MM.1S (cell line): ENCODE data around the gene GSG1L.

Experiments used
- DNase-seq: peaks from one replicate; pipeline ENCODE4 v3.0.0-alpha.2; 2015
- H2AFZ ChIP-seq: fragments of 300-600 bp; sonication (generic); 2 replicates; pipeline ENCODE4 v1.6.0; 2016; ENCODE audit warnings: antibody characterized with exemption, low read length
- H3F3A ChIP-seq: fragments of 300-600 bp; sonication (generic); 2 replicates; pipeline ENCODE4 v1.6.1; 2016; ENCODE audit warnings: mild to moderate bottlenecking, antibody characterized with exemption, low read length, moderate library complexity, mixed read lengths; ENCODE audit not compliant: insufficient read depth
- H3K27ac ChIP-seq: fragments of 300-600 bp; sonication (generic); 2 replicates; pipeline ENCODE4 v1.5.1; 2016; ENCODE audit warnings: mild to moderate bottlenecking, low read length
- H3K27me3 ChIP-seq: fragments of 300-600 bp; sonication (generic); replicated peaks from 2 replicates; pipeline ENCODE4 v1.6.0; 2016; ENCODE audit warnings: low read length; ENCODE audit not compliant: insufficient read depth
- H3K36me3 ChIP-seq: fragments of 300-600 bp; sonication (generic); replicated peaks from 2 replicates; pipeline ENCODE4 v1.6.1; 2016; ENCODE audit warnings: mild to moderate bottlenecking, low read length, mixed read lengths; ENCODE audit not compliant: insufficient read depth
- H3K4me1 ChIP-seq: fragments of 300-600 bp; sonication (generic); 2 replicates; pipeline ENCODE4 v1.6.1; 2016; ENCODE audit warnings: low read length, mixed read lengths
- H3K4me2 ChIP-seq: fragments of 300-600 bp; sonication (generic); 2 replicates; pipeline ENCODE4 v1.6.0; 2016; ENCODE audit warnings: low read depth, low read length
- H3K4me3 ChIP-seq: fragments of 300-600 bp; sonication (generic); 2 replicates; pipeline ENCODE4 v1.5.1; 2016; ENCODE audit warnings: low read length, mixed read lengths
- H3K79me2 ChIP-seq: fragments of 300-600 bp; sonication (generic); 2 replicates; pipeline ENCODE4 v1.6.1; 2016; ENCODE audit warnings: mixed run types, low read length, mixed read lengths
- H3K9ac ChIP-seq: fragments of 300-600 bp; sonication (generic); 2 replicates; pipeline ENCODE4 v1.6.1; 2016; ENCODE audit warnings: low read length, mixed read lengths
- H3K9me2 ChIP-seq: fragments of 300-600 bp; sonication (generic); replicated peaks from 2 replicates; pipeline ENCODE4 v1.6.1; 2016; ENCODE audit warnings: mild to moderate bottlenecking, low read length, mixed read lengths; ENCODE audit not compliant: insufficient read depth
- H3K9me3 ChIP-seq: fragments of 300-600 bp; sonication (generic); replicated peaks from 2 replicates; pipeline ENCODE4 v1.6.1; 2016; ENCODE audit warnings: mild to moderate bottlenecking, low read length, mixed read lengths; ENCODE audit not compliant: insufficient read depth
- H4K20me1 ChIP-seq: fragments of 300-600 bp; sonication (generic); 2 replicates; pipeline ENCODE4 v1.6.1; 2016; ENCODE audit warnings: mild to moderate bottlenecking, low read length, moderate library complexity, mixed read lengths; ENCODE audit not compliant: insufficient read depth
- CTCF ChIP-seq: fragments of 300-600 bp; sonication (generic); IDR thresholded peaks from 2 replicates; pipeline ENCODE4 v1.5.1; 2016; ENCODE audit warnings: antibody characterized with exemption, low read length, mixed read lengths
- EZH2 ChIP-seq: fragments of 300-600 bp; sonication (generic); optimal IDR thresholded peaks from 2 replicates; pipeline ENCODE3; 2017; ENCODE audit warnings: low read depth, mild to moderate bottlenecking, antibody characterized with exemption, low read length, mixed read lengths
- EZH2phosphoT487 ChIP-seq: fragments of 300-600 bp; sonication (generic); IDR thresholded peaks from 2 replicates; pipeline ENCODE4 v1.6.1; 2018; ENCODE audit warnings: antibody characterized with exemption, low read length

The GSG1L gene

DNA sequence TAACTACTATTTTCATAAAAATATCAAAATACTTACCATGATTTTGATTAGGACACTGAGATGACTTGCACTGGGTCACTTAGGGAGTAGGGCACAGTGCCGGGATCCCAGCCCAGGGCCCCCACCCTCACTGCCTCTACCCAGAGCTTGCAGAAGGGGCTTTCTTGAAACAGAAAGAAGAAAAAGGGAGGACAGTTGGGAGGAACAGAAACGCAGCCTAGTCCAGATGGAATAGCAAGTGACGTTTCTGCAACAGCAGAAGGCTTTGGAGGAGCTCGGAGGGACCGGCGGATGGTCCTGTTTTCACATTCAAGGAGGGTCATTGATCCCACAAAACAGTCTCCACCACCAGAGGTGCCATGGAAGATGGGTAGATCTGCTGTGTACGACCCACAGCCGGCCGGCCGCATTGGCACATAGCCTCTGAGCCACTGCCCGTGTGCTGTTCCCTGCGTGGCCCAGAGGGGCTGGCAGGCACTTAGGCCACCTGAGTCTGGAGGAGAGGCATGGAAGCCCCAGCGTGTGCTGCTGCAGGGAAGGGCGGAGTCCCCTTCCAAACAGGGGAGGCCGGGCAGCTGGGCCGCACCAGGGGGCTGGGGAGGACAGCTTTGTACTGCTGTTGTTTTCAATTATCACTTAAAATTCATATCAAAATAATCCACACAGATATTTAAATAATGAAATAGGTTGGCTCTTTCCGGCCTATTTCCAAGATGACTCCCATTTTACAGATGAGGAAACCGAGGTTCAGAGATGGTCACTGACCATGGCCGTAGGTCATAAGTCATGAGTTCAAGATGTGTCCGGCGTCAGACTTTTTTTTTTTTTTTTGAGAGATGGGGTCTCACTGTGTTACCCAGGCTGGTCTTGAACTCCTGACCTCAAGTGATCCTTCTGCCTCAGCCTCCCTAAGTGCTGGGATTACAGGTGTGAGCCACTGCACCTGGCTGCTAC is 22.9 kb upstream of the GSG1L start:
- Histone ChIP-seq H3K9ac (no peak overlapping the region), H3K4me3 (no peak overlapping the region), H3K27ac (no peak overlapping the region)

GRCh38 chr16:28085389-28086171 is 22.1 kb upstream of the GSG1L start:
- Histone ChIP-seq H3K4me3 (no peak overlapping the region), H3K9me3 (no peaks in the 10 kb centered on the region), H4K20me1 (no peaks in the 10 kb centered on the region), H3K27ac (no peak overlapping the region), H2AFZ (no peak overlapping the region), H3K79me2 (no peaks in the 10 kb centered on the region), H3K27me3 (no peaks in the 10 kb centered on the region), H3K4me1 (no peaks in the 10 kb centered on the region), H3K36me3 (no peaks in the 10 kb centered on the region), H3F3A (no peaks in the 10 kb centered on the region; the same call in 1 of the 2 replicates), H3K9ac (no peak overlapping the region), H3K9me2 (no peaks in the 10 kb centered on the region), H3K4me2 (no peak overlapping the region)
- TF ChIP-seq EZH2phosphoT487 (no peak), EZH2 (no peak), CTCF (no peak)
- no peak for DNase-seq

More for the DNA sequence above, 22.9 kb upstream of the GSG1L start:
- H3K4me2 ChIP-seq = no peak overlapping the region
- H3K9me3 ChIP-seq = no peaks in the 10 kb centered on the region
- no peaks in the 10 kb centered on the region for H3K4me1 ChIP-seq
- no peak for DNase-seq
- no peaks in the 10 kb centered on the region for H4K20me1 ChIP-seq
- H3K9me2 ChIP-seq = no peaks in the 10 kb centered on the region
- no peak for TF ChIP-seq EZH2phosphoT487
- no peak for TF ChIP-seq EZH2
- no peak for TF ChIP-seq CTCF
- no peaks in the 10 kb centered on the region for H3K36me3 ChIP-seq
- H3F3A ChIP-seq = no peaks in the 10 kb centered on the region; the same call in 1 of the 2 replicates
- H3K27me3 ChIP-seq = no peaks in the 10 kb centered on the region
- no peaks in the 10 kb centered on the region for H3K79me2 ChIP-seq
- H2AFZ ChIP-seq = no peak overlapping the region

GRCh38 chr16:28084209-28084608 is 20.7 kb upstream of the GSG1L start:
- H3K9me3 ChIP-seq = no peaks in the 10 kb centered on the region
- H3K9me2 ChIP-seq = no peaks in the 10 kb centered on the region
- no peak overlapping the region for H2AFZ ChIP-seq
- no peaks in the 10 kb centered on the region for H4K20me1 ChIP-seq
- no peak for DNase-seq
- H3K27ac ChIP-seq = no peak overlapping the region
- no peaks in the 10 kb centered on the region for H3K4me1 ChIP-seq
- no peaks in the 10 kb centered on the region for H3K79me2 ChIP-seq
- H3K36me3 ChIP-seq = no peaks in the 10 kb centered on the region
- no peak overlapping the region for H3K4me3 ChIP-seq
- H3K9ac ChIP-seq = no peak overlapping the region
- TF ChIP-seq EZH2phosphoT487 = no peak
- no peak for TF ChIP-seq CTCF
- TF ChIP-seq EZH2 = no peak
- H3K4me2 ChIP-seq = no peak overlapping the region
- no peaks in the 10 kb centered on the region for H3K27me3 ChIP-seq
- no peaks in the 10 kb centered on the region for H3F3A ChIP-seq
